Astrocyte of the spinal cord (primary cell): ENCODE data around the gene TMTC2.
A peak's percentile ranks its signal among the peaks of the same experiment; 100 is the strongest.

Experiments
- DNase-seq: peaks from one replicate; pipeline ENCODE4 v3.0.0; 2011; ENCODE audit warnings: low read depth, low spot score
- H3K4me3 ChIP-seq: 2 replicates; pipeline ENCODE4 v1.5.1; 2011; ENCODE audit warnings: low read depth, mild to moderate bottlenecking, low read length, moderate library complexity
- CTCF ChIP-seq: IDR thresholded peaks from 2 replicates; pipeline ENCODE4 v1.5.1; 2012; ENCODE audit warnings: low read depth, mild to moderate bottlenecking, low read length, inconsistent platforms
- in situ Hi-C: cut with HindIII; loops from 2 replicates; pipeline ENCODE4 v1.10.0; 2017; ENCODE audit warnings: low sequenced_read_pairs

TMTC2 gene

GRCh38 chr12:82954572-82954971 is 267.9 kb downstream of the TMTC2 start:
- DNase-seq: no peak
- in situ Hi-C loops: no loop called here
- no peak overlapping the region for H3K4me3 ChIP-seq
- no peak for TF ChIP-seq CTCF

GRCh38 chr12:82955043-82955442 is 268.3 kb downstream of the TMTC2 start:
- TF ChIP-seq CTCF: no peak
- in situ Hi-C loops: no loop called here
- no peak overlapping the region for H3K4me3 ChIP-seq
- DNase-seq: no peak

- in situ Hi-C loops: no loop called here
- no peak for TF ChIP-seq CTCF
- H3K4me3 ChIP-seq: no peak overlapping the region
- no peak for DNase-seq
Observed at GRCh38 chr12:82958966-82959365, 272.3 kb downstream of the TMTC2 start.

- no peak overlapping the region for H3K4me3 ChIP-seq
- no peak for TF ChIP-seq CTCF
- DNase-seq: no peak
- in situ Hi-C loops: no loop called here
Observed at GRCh38 chr12:82959821-82960220, 273.1 kb downstream of the TMTC2 start.

GRCh38 chr12:82961835-82962234 is 275.1 kb downstream of the TMTC2 start:
- in situ Hi-C loops: no loop called here
- no peak for TF ChIP-seq CTCF
- no peak overlapping the region for H3K4me3 ChIP-seq
- no peak for DNase-seq

GRCh38 chr12:82963956-82964355 is 277.2 kb downstream of the TMTC2 start:
- no peak for TF ChIP-seq CTCF
- in situ Hi-C loops: no loop called here
- no peak overlapping the region for H3K4me3 ChIP-seq
- DNase-seq: peak; percentile 5

- no peak for DNase-seq
- no peak for TF ChIP-seq CTCF
- H3K4me3 ChIP-seq: no peak overlapping the region
- in situ Hi-C loops: no loop called here
Observed at GRCh38 chr12:82964446-82964845, 277.7 kb downstream of the TMTC2 start.
